Subcutaneous adipose tissue (tissue), 4 donors: ENCODE data around the gene ANAPC15. TPM values are rescaled to one million over a fixed set of nuclear protein-coding genes. Genes with fewer than 3 reads are reported as not detected.

Experiments
- total RNA-seq, 4 donors: library from RNA; depleted of rRNA; stranded (reverse); fragments of >200 nt; gene quantifications; one replicate each; pipeline ENCODE4 v1.1.0, GENCODE V29; 2016
- TF ChIP-seq, protein P1 (sequence below): fragments of 450-650 bp; IDR thresholded peaks from one replicate; pipeline ENCODE4 v1.5.1; 2016; ENCODE audit warnings: low read depth, mild to moderate bottlenecking, control low read depth, antibody characterized with exemption, moderate library complexity

The ANAPC15 gene
- total RNA-seq, 4 donors from 2014 or later: 17.3 to 28.6 (median 21.1) TPM

DNA sequence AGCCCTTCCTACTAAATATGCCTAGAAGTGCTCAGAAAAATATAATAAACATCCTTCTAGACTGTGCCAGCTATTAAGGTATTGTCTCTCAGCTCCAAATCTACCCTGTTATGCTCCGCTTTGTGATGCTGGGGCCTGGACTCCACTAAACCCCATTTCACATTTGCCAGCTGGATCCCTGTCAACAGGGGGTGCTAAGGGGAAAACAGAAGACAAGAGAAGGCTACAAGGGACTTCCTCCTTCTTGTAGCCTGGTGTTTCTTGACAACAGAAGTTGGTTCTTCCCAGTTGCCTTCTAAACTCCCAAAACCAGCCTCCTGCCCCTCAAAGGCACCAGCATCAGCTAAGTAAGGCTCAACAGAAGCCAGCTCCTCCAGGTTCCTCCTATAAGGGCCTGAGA, 37.4 kb downstream of the ANAPC15 start:
- TF ChIP-seq, protein P1, sequence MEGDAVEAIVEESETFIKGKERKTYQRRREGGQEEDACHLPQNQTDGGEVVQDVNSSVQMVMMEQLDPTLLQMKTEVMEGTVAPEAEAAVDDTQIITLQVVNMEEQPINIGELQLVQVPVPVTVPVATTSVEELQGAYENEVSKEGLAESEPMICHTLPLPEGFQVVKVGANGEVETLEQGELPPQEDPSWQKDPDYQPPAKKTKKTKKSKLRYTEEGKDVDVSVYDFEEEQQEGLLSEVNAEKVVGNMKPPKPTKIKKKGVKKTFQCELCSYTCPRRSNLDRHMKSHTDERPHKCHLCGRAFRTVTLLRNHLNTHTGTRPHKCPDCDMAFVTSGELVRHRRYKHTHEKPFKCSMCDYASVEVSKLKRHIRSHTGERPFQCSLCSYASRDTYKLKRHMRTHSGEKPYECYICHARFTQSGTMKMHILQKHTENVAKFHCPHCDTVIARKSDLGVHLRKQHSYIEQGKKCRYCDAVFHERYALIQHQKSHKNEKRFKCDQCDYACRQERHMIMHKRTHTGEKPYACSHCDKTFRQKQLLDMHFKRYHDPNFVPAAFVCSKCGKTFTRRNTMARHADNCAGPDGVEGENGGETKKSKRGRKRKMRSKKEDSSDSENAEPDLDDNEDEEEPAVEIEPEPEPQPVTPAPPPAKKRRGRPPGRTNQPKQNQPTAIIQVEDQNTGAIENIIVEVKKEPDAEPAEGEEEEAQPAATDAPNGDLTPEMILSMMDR: no peak

DNA sequence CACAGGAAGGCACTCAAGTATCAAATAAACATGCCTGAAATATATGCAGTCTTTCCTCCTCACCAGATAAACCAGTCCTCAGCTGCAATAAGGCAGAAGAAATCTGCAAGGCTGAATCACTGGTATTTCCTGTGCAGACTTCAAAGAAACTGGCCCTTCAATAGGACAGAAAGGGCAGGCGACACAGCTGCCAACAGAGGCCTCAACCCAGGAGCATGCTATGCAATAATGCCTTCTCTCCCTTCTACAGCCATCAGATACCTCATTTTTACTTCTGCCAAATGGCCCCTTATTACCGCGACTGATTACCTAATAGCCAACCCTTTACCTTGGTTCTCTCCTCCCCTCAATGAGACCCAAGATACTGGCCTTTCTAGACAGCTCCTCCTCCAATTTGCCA, 40.1 kb downstream of the ANAPC15 start:
- TF ChIP-seq, protein P1: no peak

DNA sequence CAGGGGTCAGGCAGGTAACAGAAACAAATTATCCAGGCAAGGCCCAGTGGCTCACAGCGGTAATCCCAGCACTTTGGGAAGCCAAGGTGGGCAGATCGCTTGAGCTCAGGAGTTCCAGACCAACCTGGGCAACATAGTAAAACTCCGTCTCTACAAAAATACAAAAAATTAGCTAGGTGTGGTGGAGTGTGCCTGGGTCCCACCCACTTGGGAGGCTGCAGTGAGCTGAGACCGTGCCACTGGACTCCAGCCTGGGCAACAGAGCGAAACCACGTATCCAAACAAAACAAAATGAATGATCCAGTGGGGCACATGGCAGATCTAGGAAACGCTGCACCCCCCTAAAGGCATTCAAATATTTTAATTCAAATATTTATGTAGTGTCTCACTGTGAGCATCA, 42.0 kb downstream of the ANAPC15 start:
- TF ChIP-seq, protein P1: no peak

DNA sequence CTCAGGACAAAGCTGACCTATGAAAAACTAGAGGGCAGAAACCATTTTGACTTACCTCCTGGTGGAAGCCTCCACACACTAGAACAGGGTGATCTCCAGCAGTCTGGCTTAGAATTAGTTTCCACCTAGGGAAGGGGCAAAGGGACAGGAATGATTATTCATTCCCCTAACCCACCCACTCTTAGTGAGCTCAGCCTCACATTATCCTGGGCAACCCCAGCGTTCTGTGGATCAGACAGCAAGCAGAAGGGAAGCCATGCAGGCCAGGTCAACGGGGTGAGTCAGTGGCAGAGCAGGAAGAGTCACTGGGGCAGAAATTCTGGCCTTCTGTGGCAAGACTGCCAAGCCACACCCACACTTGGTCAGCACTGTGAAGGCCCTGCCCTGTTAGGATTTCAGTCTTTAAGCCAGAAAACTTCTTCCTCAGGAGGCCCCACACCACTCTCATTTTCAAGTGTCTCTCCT, 42.7 kb downstream of the ANAPC15 start:
- TF ChIP-seq, protein P1: no peak

DNA sequence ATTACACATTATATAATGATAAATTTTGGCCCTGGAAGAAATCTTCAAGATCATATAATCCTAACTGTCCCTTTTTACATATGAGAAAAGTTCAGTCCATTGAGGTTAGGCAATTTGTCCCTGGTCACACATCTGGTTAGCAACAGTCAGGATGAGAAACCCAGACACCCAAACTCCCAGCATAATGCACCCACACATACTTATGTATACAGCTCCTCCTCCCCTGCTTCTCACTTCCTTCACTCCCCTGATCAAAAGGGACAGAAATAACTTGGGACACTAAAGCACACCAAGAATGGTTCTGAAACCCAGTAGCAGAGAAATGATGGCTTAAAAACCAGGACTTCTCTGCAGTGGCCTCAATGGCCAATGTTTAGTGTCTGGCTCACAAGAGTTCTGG, 43.3 kb downstream of the ANAPC15 start:
- TF ChIP-seq, protein P1: no peak

DNA sequence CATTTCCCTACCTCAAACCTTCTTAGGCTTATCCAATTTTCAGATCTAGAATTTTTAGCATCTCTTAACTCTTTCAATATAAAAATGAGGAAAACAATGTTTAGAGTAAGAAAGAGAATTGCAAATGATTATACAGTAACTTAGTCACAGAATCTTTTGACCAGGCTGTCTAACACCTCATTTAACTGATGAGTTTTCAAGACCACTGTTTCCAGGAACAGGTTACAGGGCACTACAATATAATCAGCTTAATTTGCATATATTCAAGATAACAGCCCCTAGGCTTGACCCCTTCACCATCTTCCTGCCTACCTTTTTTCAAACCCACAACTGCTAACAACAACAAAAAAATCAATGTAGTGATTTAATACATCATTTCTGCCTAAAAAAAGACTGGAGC, 44.8 kb downstream of the ANAPC15 start:
- TF ChIP-seq, protein P1: no peak

DNA sequence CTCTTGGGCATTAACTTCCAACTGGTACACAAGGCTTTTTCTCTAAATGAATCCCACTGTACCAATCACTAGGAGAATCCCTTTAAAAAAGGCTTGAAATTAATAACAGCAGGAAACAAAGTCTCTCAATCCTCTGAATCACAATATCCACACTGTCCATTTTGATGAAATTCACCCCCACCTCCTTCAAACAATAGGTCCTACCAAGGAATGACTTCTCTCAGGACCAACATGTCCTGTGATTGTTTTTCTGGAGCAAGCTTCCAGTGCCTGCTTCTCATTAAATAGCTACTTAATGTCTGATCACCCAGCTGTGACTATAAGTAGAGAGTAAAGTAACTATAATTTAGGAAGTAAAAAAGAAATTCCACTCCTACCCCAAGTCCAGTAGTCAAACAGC, 45.2 kb downstream of the ANAPC15 start:
- TF ChIP-seq, protein P1: no peak
